KMS-11 (cell line): ENCODE data around the gene RASGRF2.

ENCODE experiments used
- H2AFZ ChIP-seq: fragments of 200-600 bp; sonication (generic); 2 replicates; pipeline ENCODE4 v1.6.1; 2016; ENCODE audit warnings: antibody characterized with exemption, mixed run types, low read depth
- H3K27ac ChIP-seq: fragments of 200-600 bp; sonication (generic); 2 replicates; pipeline ENCODE4 v1.6.1; 2016; ENCODE audit warnings: mild to moderate bottlenecking, mixed run types
- H3K27me3 ChIP-seq: fragments of 200-600 bp; sonication (generic); 2 replicates; pipeline ENCODE4 v1.6.1; 2017; ENCODE audit warnings: mild to moderate bottlenecking, low read depth, mixed run types, moderate library complexity; ENCODE audit not compliant: insufficient read depth
- H3K36me3 ChIP-seq: fragments of 200-600 bp; sonication (generic); 2 replicates; pipeline ENCODE4 v1.6.1; 2017; ENCODE audit warnings: mild to moderate bottlenecking, mixed run types; ENCODE audit not compliant: insufficient read depth
- H3K4me1 ChIP-seq: fragments of 200-600 bp; sonication (generic); 2 replicates; pipeline ENCODE4 v1.6.1; 2016; ENCODE audit warnings: mild to moderate bottlenecking, low read depth, mixed run types; ENCODE audit not compliant: poor library complexity, severe bottlenecking
- H3K4me2 ChIP-seq: fragments of 200-600 bp; sonication (generic); 2 replicates; pipeline ENCODE4 v1.7.0; 2016; ENCODE audit warnings: mild to moderate bottlenecking, mixed run types
- H3K4me3 ChIP-seq: fragments of 200-600 bp; sonication (generic); IDR thresholded peaks from 2 replicates; pipeline ENCODE4 v1.6.1; 2017; ENCODE audit warnings: low read depth, low read length, mixed read lengths; ENCODE audit not compliant: insufficient read depth
- H3K79me2 ChIP-seq: fragments of 200-600 bp; sonication (generic); 2 replicates; pipeline ENCODE4 v1.6.1; 2016; ENCODE audit warnings: low read depth, mixed run types; ENCODE audit not compliant: insufficient read depth
- H3K9ac ChIP-seq: fragments of 200-600 bp; sonication (generic); 2 replicates; pipeline ENCODE4 v1.6.1; 2016; ENCODE audit warnings: mild to moderate bottlenecking, mixed run types
- H4K20me1 ChIP-seq: fragments of 200-600 bp; sonication (generic); 2 replicates; pipeline ENCODE4 v1.6.1; 2016; ENCODE audit warnings: mild to moderate bottlenecking, mixed run types; ENCODE audit not compliant: insufficient read depth
- TF ChIP-seq, protein P1 (sequence below): fragments of 200-600 bp; sonication (generic); conservative IDR thresholded peaks from 2 replicates; pipeline ENCODE4 v1.6.1; 2017; ENCODE audit warnings: low read depth, mild to moderate bottlenecking, antibody characterized with exemption, low read length, moderate library complexity, mixed read lengths

RASGRF2 gene

DNA sequence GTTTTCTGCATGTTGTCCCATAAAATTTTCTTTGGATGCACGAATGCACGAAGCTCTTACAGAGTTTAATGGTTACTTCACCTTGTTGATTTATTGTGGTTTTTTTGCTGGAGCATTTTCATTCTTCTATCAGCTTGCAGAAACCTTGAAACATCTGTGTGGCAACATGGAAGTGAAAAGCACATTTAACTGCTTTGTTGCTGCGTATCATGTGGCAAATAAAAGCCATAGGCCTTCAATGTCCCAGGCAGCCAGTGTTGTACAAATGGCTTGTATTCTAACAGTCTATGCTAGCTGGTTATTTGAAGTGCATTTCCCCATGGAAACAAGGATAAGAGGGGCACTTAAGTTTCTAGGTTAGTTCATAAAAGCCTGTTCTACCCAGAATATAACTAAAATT, 42.5 kb upstream of the RASGRF2 start:
- TF ChIP-seq, protein P1, sequence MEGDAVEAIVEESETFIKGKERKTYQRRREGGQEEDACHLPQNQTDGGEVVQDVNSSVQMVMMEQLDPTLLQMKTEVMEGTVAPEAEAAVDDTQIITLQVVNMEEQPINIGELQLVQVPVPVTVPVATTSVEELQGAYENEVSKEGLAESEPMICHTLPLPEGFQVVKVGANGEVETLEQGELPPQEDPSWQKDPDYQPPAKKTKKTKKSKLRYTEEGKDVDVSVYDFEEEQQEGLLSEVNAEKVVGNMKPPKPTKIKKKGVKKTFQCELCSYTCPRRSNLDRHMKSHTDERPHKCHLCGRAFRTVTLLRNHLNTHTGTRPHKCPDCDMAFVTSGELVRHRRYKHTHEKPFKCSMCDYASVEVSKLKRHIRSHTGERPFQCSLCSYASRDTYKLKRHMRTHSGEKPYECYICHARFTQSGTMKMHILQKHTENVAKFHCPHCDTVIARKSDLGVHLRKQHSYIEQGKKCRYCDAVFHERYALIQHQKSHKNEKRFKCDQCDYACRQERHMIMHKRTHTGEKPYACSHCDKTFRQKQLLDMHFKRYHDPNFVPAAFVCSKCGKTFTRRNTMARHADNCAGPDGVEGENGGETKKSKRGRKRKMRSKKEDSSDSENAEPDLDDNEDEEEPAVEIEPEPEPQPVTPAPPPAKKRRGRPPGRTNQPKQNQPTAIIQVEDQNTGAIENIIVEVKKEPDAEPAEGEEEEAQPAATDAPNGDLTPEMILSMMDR: no peak
- Histone ChIP-seq H3K27me3 (no peaks in the 10 kb centered on the region), H3K79me2 (no peaks in the 10 kb centered on the region), H3K27ac (no peak overlapping the region), H3K9ac (no peak overlapping the region), H3K36me3 (no peaks in the 10 kb centered on the region), H3K4me3 (no peak overlapping the region), H4K20me1 (no peaks in the 10 kb centered on the region), H3K4me1 (no peaks in the 10 kb centered on the region), H2AFZ (no peak overlapping the region), H3K4me2 (no peak overlapping the region)

GRCh38 chr5:80919678-80920196, 40.4 kb upstream of the RASGRF2 start:
- H2AFZ ChIP-seq: no peak overlapping the region
- H3K4me2 ChIP-seq: no peak overlapping the region
- H4K20me1 ChIP-seq: no peaks in the 10 kb centered on the region
- no peak overlapping the region for H3K27ac ChIP-seq
- H3K36me3 ChIP-seq: no peaks in the 10 kb centered on the region
- no peaks in the 10 kb centered on the region for H3K27me3 ChIP-seq
- H3K79me2 ChIP-seq: no peaks in the 10 kb centered on the region
- no peak overlapping the region for H3K4me3 ChIP-seq
- no peaks in the 10 kb centered on the region for H3K4me1 ChIP-seq
- no peak overlapping the region for H3K9ac ChIP-seq
- TF ChIP-seq, protein P1: no peak

GRCh38 chr5:80920333-80920732, 39.8 kb upstream of the RASGRF2 start:
- Histone ChIP-seq H3K27ac (no peak overlapping the region), H3K4me1 (no peaks in the 10 kb centered on the region), H3K9ac (no peak overlapping the region), H3K4me2 (no peak overlapping the region), H3K4me3 (no peak overlapping the region), H3K36me3 (no peaks in the 10 kb centered on the region), H3K27me3 (no peaks in the 10 kb centered on the region), H4K20me1 (no peaks in the 10 kb centered on the region), H3K79me2 (no peaks in the 10 kb centered on the region), H2AFZ (no peak overlapping the region)
- TF ChIP-seq, protein P1: no peak

GRCh38 chr5:80921026-80921425, 39.1 kb upstream of the RASGRF2 start:
- Histone ChIP-seq H3K27me3 (no peaks in the 10 kb centered on the region), H2AFZ (no peak overlapping the region), H3K4me1 (no peaks in the 10 kb centered on the region), H3K79me2 (no peaks in the 10 kb centered on the region), H3K27ac (no peak overlapping the region), H4K20me1 (no peaks in the 10 kb centered on the region), H3K4me2 (no peak overlapping the region), H3K9ac (no peak overlapping the region), H3K36me3 (no peaks in the 10 kb centered on the region), H3K4me3 (no peak overlapping the region)
- TF ChIP-seq, protein P1: no peak
